Epidermal melanocyte (primary cell): Measurements from ENCODE around the gene LCN15.

Experiments used
- DNase-seq: peaks from one replicate; pipeline ENCODE4 v3.0.0; 2011; ENCODE audit warnings: low spot score; ENCODE audit not compliant: insufficient read length

Gene LCN15

GRCh38 chr9:136741883-136742571 is 22.3 kb downstream of the LCN15 start:
- no peak for DNase-seq

GRCh38 chr9:136740971-136741882 is 23.1 kb downstream of the LCN15 start:
- DNase-seq = no peak

- DNase-seq = no peak
Measured at GRCh38 chr9:136740491-136740890, 23.8 kb downstream of the LCN15 start.

- DNase-seq = no peak
Measured at GRCh38 chr9:136740069-136740468, 24.2 kb downstream of the LCN15 start.

GRCh38 chr9:136739509-136739908 is 24.8 kb downstream of the LCN15 start:
- no peak for DNase-seq

GRCh38 chr9:136738960-136739359 is 25.4 kb downstream of the LCN15 start:
- DNase-seq = no peak

- no peak for DNase-seq
Measured at GRCh38 chr9:136735812-136736480, 28.4 kb downstream of the LCN15 start.

GRCh38 chr9:136734837-136735496 is 29.4 kb downstream of the LCN15 start:
- no peak for DNase-seq

GRCh38 chr9:136733611-136734010 is 30.7 kb downstream of the LCN15 start:
- DNase-seq = no peak

- DNase-seq = no peak
Measured at GRCh38 chr9:136732444-136733178, 31.7 kb downstream of the LCN15 start.

- DNase-seq = no peak
Measured at GRCh38 chr9:136729926-136730325, 34.4 kb downstream of the LCN15 start.

- DNase-seq = no peak
Measured at GRCh38 chr9:136729144-136729543, 35.2 kb downstream of the LCN15 start.

- DNase-seq = peak; percentile 61
Measured at GRCh38 chr9:136728548-136729123, 35.7 kb downstream of the LCN15 start.

GRCh38 chr9:136728080-136728547 is 36.2 kb downstream of the LCN15 start:
- peak; percentile 97 for DNase-seq

GRCh38 chr9:136726631-136727191 is 37.6 kb downstream of the LCN15 start:
- DNase-seq = no peak

- no peak for DNase-seq
Measured at GRCh38 chr9:136726118-136726517, 38.2 kb downstream of the LCN15 start.

GRCh38 chr9:136725612-136726011 is 38.7 kb downstream of the LCN15 start:
- peak; percentile 88 for DNase-seq

- no peak for DNase-seq
Measured at GRCh38 chr9:136724772-136725171, 39.5 kb downstream of the LCN15 start.

GRCh38 chr9:136723989-136724388 is 40.3 kb downstream of the LCN15 start:
- DNase-seq = no peak
